ENCODE data around the gene SEMA4C. TPM values are rescaled to one million over a fixed set of nuclear protein-coding genes. Genes with fewer than 3 reads are reported as not detected.

Gene SEMA4C
- total RNA-seq, 4 donors from 2014 or later: 3.6 to 23.9 (median 17.4) TPM

- TF ChIP-seq CTCF (IDR thresholded peaks at IDR 0.05) (no peak), POLR2AphosphoS5 (IDR thresholded peaks at IDR 0.05) (no peak), EP300 (IDR thresholded peaks at IDR 0.05; ENCODE audit: low read depth) (no peak), POLR2A (IDR thresholded peaks at IDR 0.05) (no peak)
- H3K4me1 ChIP-seq: peaks cover 29 to 81% (median 62%) of the 10 kb centered on the region in 4 donors
- H3K27ac ChIP-seq: peak overlapping the region in 3 of 4 donors; percentile 40 to 98 (median 42)
- no peak for DNase-seq
- 69 to 77% methylated on average over 6 to 12 of the region's 12 CpGs for WGBS, 2 donors (ENCODE audit: low coverage in 1 of 2)
- H3K36me3 ChIP-seq: peaks cover 0 to 4% (median 2%) of the 10 kb centered on the region in 4 donors
- intact Hi-C loops (cut with DNase I; ENCODE audit: low total_unique reads) (loop anchor here (10.0 kb wide), 1 partner anchor 55 kb away; the partner anchor contains the start of gene CNNM4), in situ Hi-C loops (cut with MboI; ENCODE audit: low pct_ligation_motif_present in 1 of 4, low pct_unique_long_range_greater_than_20kb in 1 of 4, low sequenced_read_pairs in 3 of 4) (no loop called here)
- H3K4me3 ChIP-seq: no peak overlapping the region
- H3K9me3 ChIP-seq: no peaks in the 10 kb centered on the region
- no peaks in the 10 kb centered on the region for H3K27me3 ChIP-seq
Observed at GRCh38 chr2:96819876-96820511, 49.9 kb downstream of the SEMA4C start.

- TF ChIP-seq POLR2AphosphoS5 (IDR thresholded peaks at IDR 0.05) (peak; percentile 59 to 80 (median 67)), CTCF (IDR thresholded peaks at IDR 0.05) (no peak), EP300 (IDR thresholded peaks at IDR 0.05; ENCODE audit: low read depth) (no peak)
- in situ Hi-C loops (cut with MboI; ENCODE audit: low pct_ligation_motif_present in 1 of 4, low pct_unique_long_range_greater_than_20kb in 1 of 4, low sequenced_read_pairs in 3 of 4) (no loop called here), intact Hi-C loops (cut with DNase I; ENCODE audit: low total_unique reads) (loop anchor here (10.0 kb wide), 1 partner anchor 55 kb away; the partner anchor contains the start of gene CNNM4)
- peak; percentile 81 for DNase-seq
- Histone ChIP-seq H3K27ac (peak overlapping the region; percentile 40 to 98 (median 60)), H3K4me3 (peak overlapping the region in 2 of 4 donors; percentile 6 to 68), H3K4me1 (peaks cover 31 to 81% (median 61%) of the 10 kb centered on the region in 4 donors), H3K27me3 (no peaks in the 10 kb centered on the region), H3K36me3 (peaks cover 0 to 4% (median 0%) of the 10 kb centered on the region in 4 donors), H3K9me3 (no peaks in the 10 kb centered on the region)
- 63% methylated on average over 8 of the region's 10 CpGs; no CpG with 5 or more reads in 1 of the 2 donors for WGBS, 2 donors (ENCODE audit: low coverage in 1 of 2)
Observed at GRCh38 chr2:96819128-96819875, 50.6 kb downstream of the SEMA4C start.

GRCh38 chr2:96817882-96818281 is 52.0 kb downstream of the SEMA4C start:
- intact Hi-C loops (cut with DNase I; ENCODE audit: low total_unique reads): loop anchor here (2.0 to 10.0 kb wide), 2 partner anchors 41 to 53 kb away; partner anchors contain the start of genes ANKRD39 and CNNM4
- H3K27ac ChIP-seq: peak overlapping the region in 3 of 4 donors; percentile 40 to 98 (median 98)

More at GRCh38 chr2:96817882-96818281, 52.0 kb downstream of the SEMA4C start:
- no peak for DNase-seq
- no peak for TF ChIP-seq POLR2A (IDR thresholded peaks at IDR 0.05)
- no peak for TF ChIP-seq CTCF (IDR thresholded peaks at IDR 0.05)
- no peak for TF ChIP-seq EP300 (IDR thresholded peaks at IDR 0.05; ENCODE audit: low read depth)
- TF ChIP-seq POLR2AphosphoS5 (IDR thresholded peaks at IDR 0.05): no peak
- in situ Hi-C loops (cut with MboI; ENCODE audit: low pct_ligation_motif_present in 1 of 4, low pct_unique_long_range_greater_than_20kb in 1 of 4, low sequenced_read_pairs in 3 of 4): no loop called here
- Histone ChIP-seq H3K4me1 (peaks cover 34 to 79% (median 55%) of the 10 kb centered on the region in 4 donors), H3K9me3 (no peaks in the 10 kb centered on the region), H3K27me3 (no peaks in the 10 kb centered on the region), H3K36me3 (peaks cover 0 to 3% (median 0%) of the 10 kb centered on the region in 4 donors), H3K4me3 (peak overlapping the region; percentile 52 to 79 (median 62))
- WGBS, 2 donors (ENCODE audit: low coverage in 1 of 2): 48 to 73% methylated on average over 3 to 8 of the region's 8 CpGs

All from transverse colon (tissue), 4 donors.